Measurements from ENCODE around the gene KIF26A.
A peak's percentile ranks its signal among the peaks of the same experiment; 100 is the strongest.

Gene KIF26A

GRCh38 chr14:104091061-104091926 is 47.1 kb upstream of the KIF26A start:
- Histone ChIP-seq H3K36me3 (ENCODE audit: control insufficient read depth in 2 of 2, insufficient read depth in 1 of 2, low read length in 2 of 2) (no peaks in the 10 kb centered on the region), H3K9me3 (ENCODE audit: control insufficient read depth, insufficient read depth, low read depth, low read length) (no peaks in the 10 kb centered on the region), H3K27ac (ENCODE audit: extremely low read depth, low read depth, low read length) (no peak overlapping the region), H3K4me3 (ENCODE audit: low read depth, low read length) (no peak overlapping the region), H3K4me1 (ENCODE audit: control insufficient read depth, insufficient read depth, low read length) (no peaks in the 10 kb centered on the region)
- TF ChIP-seq, protein P1, sequence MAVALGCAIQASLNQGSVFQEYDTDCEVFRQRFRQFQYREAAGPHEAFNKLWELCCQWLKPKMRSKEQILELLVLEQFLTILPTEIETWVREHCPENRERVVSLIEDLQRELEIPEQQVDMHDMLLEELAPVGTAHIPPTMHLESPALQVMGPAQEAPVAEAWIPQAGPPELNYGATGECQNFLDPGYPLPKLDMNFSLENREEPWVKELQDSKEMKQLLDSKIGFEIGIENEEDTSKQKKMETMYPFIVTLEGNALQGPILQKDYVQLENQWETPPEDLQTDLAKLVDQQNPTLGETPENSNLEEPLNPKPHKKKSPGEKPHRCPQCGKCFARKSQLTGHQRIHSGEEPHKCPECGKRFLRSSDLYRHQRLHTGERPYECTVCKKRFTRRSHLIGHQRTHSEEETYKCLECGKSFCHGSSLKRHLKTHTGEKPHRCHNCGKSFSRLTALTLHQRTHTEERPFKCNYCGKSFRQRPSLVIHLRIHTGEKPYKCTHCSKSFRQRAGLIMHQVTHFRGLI (tag by site-specific recombination; IDR thresholded peaks at IDR 0.05) = peak; percentile 63; the same call in 1 of the 2 replicates
- no peak for TF ChIP-seq OVOL3 (tag by site-specific recombination; IDR thresholded peaks at IDR 0.05)
- ChIA-PET CTCF (interaction anchor here (0.6 to 1.2 kb wide), 2 partner anchors 14 to 27 kb away, joined by 3 to 6 read pairs; no protein-coding TSS in a partner anchor), POLR2A (no interaction called here)

- no peaks in the 10 kb centered on the region for H3K4me1 ChIP-seq (ENCODE audit: control insufficient read depth, insufficient read depth, low read length)
- H3K9me3 ChIP-seq (ENCODE audit: control insufficient read depth, insufficient read depth, low read depth, low read length) = no peaks in the 10 kb centered on the region
- CTCF ChIA-PET = interaction anchor here (1.2 kb wide), 1 partner anchor 15 kb away, joined by 6 read pairs; no protein-coding TSS in a partner anchor
- no peak overlapping the region for H3K27ac ChIP-seq (ENCODE audit: extremely low read depth, low read depth, low read length)
- no peak overlapping the region for H3K4me3 ChIP-seq (ENCODE audit: low read depth, low read length)
- no peak for TF ChIP-seq ZNF777 (tag by site-specific recombination; IDR thresholded peaks at IDR 0.05; ENCODE audit: borderline replicate concordance)
- TF ChIP-seq, protein P2, sequence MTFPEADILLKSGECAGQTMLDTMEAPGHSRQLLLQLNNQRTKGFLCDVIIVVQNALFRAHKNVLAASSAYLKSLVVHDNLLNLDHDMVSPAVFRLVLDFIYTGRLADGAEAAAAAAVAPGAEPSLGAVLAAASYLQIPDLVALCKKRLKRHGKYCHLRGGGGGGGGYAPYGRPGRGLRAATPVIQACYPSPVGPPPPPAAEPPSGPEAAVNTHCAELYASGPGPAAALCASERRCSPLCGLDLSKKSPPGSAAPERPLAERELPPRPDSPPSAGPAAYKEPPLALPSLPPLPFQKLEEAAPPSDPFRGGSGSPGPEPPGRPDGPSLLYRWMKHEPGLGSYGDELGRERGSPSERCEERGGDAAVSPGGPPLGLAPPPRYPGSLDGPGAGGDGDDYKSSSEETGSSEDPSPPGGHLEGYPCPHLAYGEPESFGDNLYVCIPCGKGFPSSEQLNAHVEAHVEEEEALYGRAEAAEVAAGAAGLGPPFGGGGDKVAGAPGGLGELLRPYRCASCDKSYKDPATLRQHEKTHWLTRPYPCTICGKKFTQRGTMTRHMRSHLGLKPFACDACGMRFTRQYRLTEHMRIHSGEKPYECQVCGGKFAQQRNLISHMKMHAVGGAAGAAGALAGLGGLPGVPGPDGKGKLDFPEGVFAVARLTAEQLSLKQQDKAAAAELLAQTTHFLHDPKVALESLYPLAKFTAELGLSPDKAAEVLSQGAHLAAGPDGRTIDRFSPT (tag by site-specific recombination; IDR thresholded peaks at IDR 0.05) = no peak
- TF ChIP-seq KLF9 (tag by site-specific recombination; IDR thresholded peaks at IDR 0.05; ENCODE audit: low read depth) = no peak
- no peak for TF ChIP-seq ZNF704 (tag by site-specific recombination; IDR thresholded peaks at IDR 0.05)
- TF ChIP-seq ZNF121 (tag by site-specific recombination; IDR thresholded peaks at IDR 0.05) = no peak
- TF ChIP-seq ZNF433 (tag by site-specific recombination; IDR thresholded peaks at IDR 0.05; ENCODE audit: low read depth) = no peak
- no peak for TF ChIP-seq ZNF211 (tag by site-specific recombination; IDR thresholded peaks at IDR 0.05; ENCODE audit: low read depth)
- no peak for TF ChIP-seq ZNF548 (tag by site-specific recombination; IDR thresholded peaks at IDR 0.05)
- TF ChIP-seq, protein P3, sequence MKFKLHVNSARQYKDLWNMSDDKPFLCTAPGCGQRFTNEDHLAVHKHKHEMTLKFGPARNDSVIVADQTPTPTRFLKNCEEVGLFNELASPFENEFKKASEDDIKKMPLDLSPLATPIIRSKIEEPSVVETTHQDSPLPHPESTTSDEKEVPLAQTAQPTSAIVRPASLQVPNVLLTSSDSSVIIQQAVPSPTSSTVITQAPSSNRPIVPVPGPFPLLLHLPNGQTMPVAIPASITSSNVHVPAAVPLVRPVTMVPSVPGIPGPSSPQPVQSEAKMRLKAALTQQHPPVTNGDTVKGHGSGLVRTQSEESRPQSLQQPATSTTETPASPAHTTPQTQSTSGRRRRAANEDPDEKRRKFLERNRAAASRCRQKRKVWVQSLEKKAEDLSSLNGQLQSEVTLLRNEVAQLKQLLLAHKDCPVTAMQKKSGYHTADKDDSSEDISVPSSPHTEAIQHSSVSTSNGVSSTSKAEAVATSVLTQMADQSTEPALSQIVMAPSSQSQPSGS (tag by site-specific recombination; IDR thresholded peaks at IDR 0.05; ENCODE audit: low read depth) = no peak
- TF ChIP-seq, protein P4, sequence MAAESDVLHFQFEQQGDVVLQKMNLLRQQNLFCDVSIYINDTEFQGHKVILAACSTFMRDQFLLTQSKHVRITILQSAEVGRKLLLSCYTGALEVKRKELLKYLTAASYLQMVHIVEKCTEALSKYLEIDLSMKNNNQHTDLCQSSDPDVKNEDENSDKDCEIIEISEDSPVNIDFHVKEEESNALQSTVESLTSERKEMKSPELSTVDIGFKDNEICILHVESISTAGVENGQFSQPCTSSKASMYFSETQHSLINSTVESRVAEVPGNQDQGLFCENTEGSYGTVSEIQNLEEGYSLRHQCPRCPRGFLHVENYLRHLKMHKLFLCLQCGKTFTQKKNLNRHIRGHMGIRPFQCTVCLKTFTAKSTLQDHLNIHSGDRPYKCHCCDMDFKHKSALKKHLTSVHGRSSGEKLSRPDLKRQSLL (tag by site-specific recombination; IDR thresholded peaks at IDR 0.05) = no peak
- TF ChIP-seq HOXC10 (CRISPR knock-in tag; IDR thresholded peaks at IDR 0.05) = no peak
- TF ChIP-seq ZNF791 (tag by site-specific recombination; IDR thresholded peaks at IDR 0.05) = no peak
- TF ChIP-seq MZF1 (tag by site-specific recombination; IDR thresholded peaks at IDR 0.05; ENCODE audit: borderline replicate concordance) = no peak
- no peak for TF ChIP-seq GLI4 (tag by site-specific recombination; IDR thresholded peaks at IDR 0.05)
- no peak for TF ChIP-seq ZNF664 (tag by site-specific recombination; IDR thresholded peaks at IDR 0.05)
- TF ChIP-seq ZNF623 (tag by site-specific recombination; IDR thresholded peaks at IDR 0.05) = no peak
- TF ChIP-seq GLI2 (tag by site-specific recombination; IDR thresholded peaks at IDR 0.05; ENCODE audit: borderline replicate concordance, low read depth) = no peak
- TF ChIP-seq ZNF785 (tag by site-specific recombination; IDR thresholded peaks at IDR 0.05) = no peak
- no peak for TF ChIP-seq ZNF521 (tag by site-specific recombination; IDR thresholded peaks at IDR 0.05)
- no peak for TF ChIP-seq KLF7 (tag by site-specific recombination; IDR thresholded peaks at IDR 0.05; ENCODE audit: borderline replicate concordance)
- POLR2A ChIA-PET = no interaction called here
- no peaks in the 10 kb centered on the region for H3K36me3 ChIP-seq (ENCODE audit: control insufficient read depth in 2 of 2, insufficient read depth in 1 of 2, low read length in 2 of 2)
Measured at GRCh38 chr14:104091927-104092771, 46.2 kb upstream of the KIF26A start.

Measured in HEK293 (cell line).